HFFc6 (cell line): ENCODE measurements around the gene ATOH1. TPM values are rescaled to one million over a fixed set of nuclear protein-coding genes. Genes with fewer than 3 reads are reported as not detected.

Source experiments
- DNase-seq: peaks from one replicate; pipeline ENCODE4 v3.0.0-alpha.2; 2018
- H3K27ac Mint-ChIP-seq: 2 replicates; pipeline ENCODE4 v1.8.0; 2020; ENCODE audit warnings: mild to moderate bottlenecking, mixed read lengths
- H3K27me3 Mint-ChIP-seq: 2 replicates; pipeline ENCODE4 v1.8.0; 2021; ENCODE audit warnings: mild to moderate bottlenecking, moderate library complexity, mixed read lengths; ENCODE audit not compliant: insufficient read depth
- H3K36me3 Mint-ChIP-seq: 2 replicates; pipeline ENCODE4 v1.8.0; 2021; ENCODE audit warnings: low read depth, mixed read lengths
- H3K4me1 Mint-ChIP-seq: 2 replicates; pipeline ENCODE4 v1.8.0; 2020; ENCODE audit warnings: low read depth, mixed read lengths
- H3K4me3 Mint-ChIP-seq: 2 replicates; pipeline ENCODE4 v1.8.0; 2020; ENCODE audit warnings: mild to moderate bottlenecking, moderate library complexity, mixed read lengths
- H3K9me3 Mint-ChIP-seq: 2 replicates; pipeline ENCODE4 v1.8.0; 2020; ENCODE audit warnings: mild to moderate bottlenecking, mixed read lengths
- total RNA-seq, 6 experiments: library from RNA; stranded (reverse); fragmentation: NEBNext Ultra II Directional; extraction: Animal tissue kit (Norgen Biotek cat#: 25700); gene quantifications; 2 replicates in 1 of 6; 3 replicates in 5 of 6; pipeline ENCODE4 v1.2.3, GENCODE V29; 2021
- TF ChIP-seq, protein P1 (sequence below): fragments of 200-600 bp; sonication (generic); IDR thresholded peaks from 2 replicates; pipeline ENCODE4 v1.5.0; 2021; ENCODE audit warnings: antibody characterized with exemption, mild to moderate bottlenecking

The ATOH1 gene
- total RNA-seq, 6 experiments from 2014 or later, result not detected

DNA sequence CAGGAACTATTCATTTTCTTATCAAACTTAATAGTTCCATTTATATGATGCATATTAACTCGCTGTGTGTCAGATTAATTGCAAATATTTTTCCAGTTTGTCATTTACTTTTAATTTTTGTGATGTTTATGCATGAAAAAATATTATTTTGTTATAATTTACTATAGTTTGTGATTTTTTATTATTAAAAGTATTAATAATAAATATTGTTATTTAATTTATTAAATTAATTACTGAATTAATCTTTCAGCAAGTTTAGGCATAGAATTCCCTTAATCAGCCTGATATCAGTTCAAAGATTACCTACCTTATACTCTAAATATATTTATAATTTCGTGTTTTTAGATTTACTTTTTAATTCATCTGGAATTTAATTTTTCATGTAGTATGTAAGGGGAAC lies 15.5 kb upstream of the ATOH1 start:
- no peak overlapping the region for H3K27ac Mint-ChIP-seq
- no peaks in the 10 kb centered on the region for H3K9me3 Mint-ChIP-seq
- no peaks in the 10 kb centered on the region for H3K27me3 Mint-ChIP-seq
- TF ChIP-seq, protein P1, sequence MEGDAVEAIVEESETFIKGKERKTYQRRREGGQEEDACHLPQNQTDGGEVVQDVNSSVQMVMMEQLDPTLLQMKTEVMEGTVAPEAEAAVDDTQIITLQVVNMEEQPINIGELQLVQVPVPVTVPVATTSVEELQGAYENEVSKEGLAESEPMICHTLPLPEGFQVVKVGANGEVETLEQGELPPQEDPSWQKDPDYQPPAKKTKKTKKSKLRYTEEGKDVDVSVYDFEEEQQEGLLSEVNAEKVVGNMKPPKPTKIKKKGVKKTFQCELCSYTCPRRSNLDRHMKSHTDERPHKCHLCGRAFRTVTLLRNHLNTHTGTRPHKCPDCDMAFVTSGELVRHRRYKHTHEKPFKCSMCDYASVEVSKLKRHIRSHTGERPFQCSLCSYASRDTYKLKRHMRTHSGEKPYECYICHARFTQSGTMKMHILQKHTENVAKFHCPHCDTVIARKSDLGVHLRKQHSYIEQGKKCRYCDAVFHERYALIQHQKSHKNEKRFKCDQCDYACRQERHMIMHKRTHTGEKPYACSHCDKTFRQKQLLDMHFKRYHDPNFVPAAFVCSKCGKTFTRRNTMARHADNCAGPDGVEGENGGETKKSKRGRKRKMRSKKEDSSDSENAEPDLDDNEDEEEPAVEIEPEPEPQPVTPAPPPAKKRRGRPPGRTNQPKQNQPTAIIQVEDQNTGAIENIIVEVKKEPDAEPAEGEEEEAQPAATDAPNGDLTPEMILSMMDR, result no peak
- no peak overlapping the region for H3K4me3 Mint-ChIP-seq
- no peaks in the 10 kb centered on the region for H3K4me1 Mint-ChIP-seq
- H3K36me3 Mint-ChIP-seq, result no peaks in the 10 kb centered on the region
- DNase-seq, result no peak

DNA sequence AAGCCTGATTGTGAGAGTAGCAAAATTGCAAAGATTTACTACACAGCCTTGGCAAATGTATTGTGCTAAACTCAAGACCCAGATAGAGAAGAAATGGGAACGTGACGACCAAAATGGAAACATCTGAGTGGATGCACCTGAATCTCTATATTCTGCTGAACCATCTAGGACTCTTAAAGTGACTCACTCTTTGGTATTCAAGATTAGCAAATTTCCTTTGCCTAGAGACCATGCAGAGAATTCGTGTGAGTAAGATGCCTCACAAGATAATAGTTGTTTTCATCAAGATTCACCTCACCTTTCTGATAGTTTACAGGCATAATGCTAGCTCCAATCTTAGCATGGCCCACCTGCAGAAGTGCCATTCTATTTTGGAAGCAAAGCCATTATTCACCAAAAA lies 14.4 kb upstream of the ATOH1 start:
- H3K27me3 Mint-ChIP-seq, result no peaks in the 10 kb centered on the region
- no peak overlapping the region for H3K4me3 Mint-ChIP-seq
- no peaks in the 10 kb centered on the region for H3K36me3 Mint-ChIP-seq
- no peak overlapping the region for H3K27ac Mint-ChIP-seq
- TF ChIP-seq, protein P1, result no peak
- no peaks in the 10 kb centered on the region for H3K4me1 Mint-ChIP-seq
- no peak for DNase-seq
- H3K9me3 Mint-ChIP-seq, result no peaks in the 10 kb centered on the region

DNA sequence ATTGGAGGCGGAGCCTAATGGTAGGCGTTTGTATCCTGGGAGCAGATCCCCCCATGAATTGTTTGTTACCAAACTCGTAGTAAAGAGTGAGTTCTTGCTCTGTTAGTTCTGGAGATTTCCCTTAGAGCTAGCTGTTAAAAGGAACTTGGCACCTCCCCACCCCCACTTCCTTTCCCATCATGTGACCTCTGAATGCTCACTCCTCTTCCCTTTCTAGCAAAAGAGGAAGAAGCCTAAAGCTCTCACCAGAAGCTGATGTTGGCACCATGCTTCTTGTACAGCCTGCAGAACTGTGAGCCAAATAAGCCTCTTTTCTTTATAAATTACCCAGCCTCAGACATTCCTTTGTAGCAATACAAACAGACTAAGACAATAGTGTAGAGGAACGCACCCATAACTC lies 13.8 kb upstream of the ATOH1 start:
- TF ChIP-seq, protein P1, result no peak
- DNase-seq, result no peak
- Mint-ChIP-seq H3K4me1 (no peaks in the 10 kb centered on the region), H3K4me3 (no peak overlapping the region), H3K36me3 (no peaks in the 10 kb centered on the region), H3K9me3 (no peaks in the 10 kb centered on the region), H3K27ac (no peak overlapping the region), H3K27me3 (no peaks in the 10 kb centered on the region)

DNA sequence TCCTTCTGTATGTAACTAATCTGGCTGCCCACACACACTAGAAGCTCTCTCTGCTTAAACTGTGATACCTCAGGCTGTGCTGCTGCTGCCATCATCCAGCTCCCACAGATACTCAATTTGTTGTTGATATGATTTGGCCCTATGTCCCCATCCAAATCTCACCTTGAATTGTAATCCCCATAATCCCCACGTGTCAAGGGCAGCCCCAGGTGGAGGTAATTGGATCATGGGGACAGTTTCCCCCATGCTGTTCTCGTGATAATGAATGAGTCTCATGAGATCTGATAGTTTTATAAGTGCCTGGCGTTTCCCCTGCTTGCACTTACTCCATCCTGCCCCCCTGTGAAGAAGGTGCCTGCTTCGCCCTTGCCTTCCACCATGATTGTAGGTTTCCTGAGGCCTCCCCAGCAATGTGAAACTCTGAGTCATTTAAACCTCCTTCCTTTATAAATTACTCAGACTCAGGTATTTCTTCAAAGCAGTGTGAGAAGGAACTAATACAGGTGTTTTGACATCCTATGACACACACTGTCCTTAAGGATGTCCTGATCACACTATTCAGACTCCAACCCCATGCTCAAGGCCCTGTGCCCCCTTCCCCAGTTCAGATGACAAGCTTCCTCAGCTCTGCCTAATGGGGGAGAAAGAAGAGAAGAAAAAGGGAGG lies 2.9 kb upstream of the ATOH1 start:
- Mint-ChIP-seq H3K9me3 (no peaks in the 10 kb centered on the region; the same call in 1 of the 2 replicates), H3K27me3 (peaks cover 14% of the 10 kb centered on the region), H3K4me1 (no peaks in the 10 kb centered on the region), H3K4me3 (no peak overlapping the region), H3K27ac (no peak overlapping the region), H3K36me3 (no peaks in the 10 kb centered on the region)
- DNase-seq, result no peak
- TF ChIP-seq, protein P1, result no peak

DNA sequence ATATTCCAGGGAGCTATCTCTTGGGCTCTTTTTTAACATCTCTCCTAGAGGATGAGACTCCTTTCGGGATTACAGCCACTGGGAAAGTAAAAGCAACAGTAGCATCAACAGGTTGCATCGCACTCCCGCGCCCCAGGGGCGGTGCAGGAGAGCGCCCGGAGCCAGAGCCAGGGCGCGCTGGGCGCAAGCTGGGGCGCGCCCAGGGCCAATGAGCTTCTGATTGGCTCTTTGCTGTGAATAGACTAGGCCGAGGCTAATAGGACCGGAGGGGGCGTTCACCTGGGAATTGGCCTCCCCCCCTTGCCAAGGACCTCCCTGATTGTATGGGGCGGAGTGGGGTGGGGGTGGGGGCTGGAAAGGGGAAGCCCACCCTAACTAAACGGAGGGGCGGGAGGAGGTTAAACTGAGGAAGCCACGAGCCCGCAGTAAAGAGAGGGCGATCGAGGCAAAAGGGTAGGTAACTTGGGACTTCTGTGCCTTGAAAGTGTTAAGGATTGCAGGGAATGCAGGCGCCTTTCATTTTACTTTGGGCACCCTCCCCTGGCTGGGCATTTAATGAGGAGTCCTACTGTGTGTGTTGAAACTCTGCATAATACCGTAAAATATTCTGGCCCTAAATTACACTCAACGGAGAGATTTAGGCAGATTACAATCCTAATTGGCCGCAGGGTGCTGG lies 1.1 kb upstream of the ATOH1 start:
- Mint-ChIP-seq H3K9me3 (no peaks in the 10 kb centered on the region; the same call in 1 of the 2 replicates), H3K4me1 (no peaks in the 10 kb centered on the region), H3K27me3 (peaks cover 22% of the 10 kb centered on the region), H3K27ac (no peak overlapping the region), H3K4me3 (no peak overlapping the region), H3K36me3 (no peaks in the 10 kb centered on the region)
- no peak for DNase-seq
- TF ChIP-seq, protein P1, result no peak
